Pancreas (tissue), 10 donors: Measurements from ENCODE around the gene GSTT4. TPM values are rescaled to one million over a fixed set of nuclear protein-coding genes. Genes with fewer than 3 reads are reported as not detected.

Experiments used
- ATAC-seq, 4 donors: fragments of 200-7000 bp; cut with Tn5 transposase; one replicate each; pipeline versions ENCODE4 v1.8.0 to v1.9.1; 2020; ENCODE audit warnings: mild to moderate bottlenecking in 4 of 4, moderate library complexity in 4 of 4
- DNase-seq, 6 donors: peaks; one replicate each; pipeline ENCODE4 v3.0.0-alpha.2; 2020
- FAIRE-seq: peaks from 2 replicates; lab custom pipeline; 2012; peaks lifted over from hg19 to GRCh38; lab: Jason Lieb, UNC
- H3K27ac ChIP-seq, 4 donors: fragments of 200-600 bp; sonication (generic); 1 replicate in 3 of 4; 2 replicates in 1 of 4; pipeline versions ENCODE4 v1.5.0 to v1.8.0; 2020
- H3K27me3 ChIP-seq, 4 donors: fragments of 200-600 bp; one replicate each; pipeline ENCODE4 v1.8.0; 2021
- H3K36me3 ChIP-seq, 3 donors: fragments of 200-600 bp; sonication (generic) in 1 of 3; one replicate each; pipeline versions ENCODE4 v1.5.0 to v1.8.0; 2020 to 2021
- H3K4me1 ChIP-seq, 3 donors: fragments of 200-600 bp; one replicate each; pipeline ENCODE4 v1.8.0; 2021
- H3K4me3 ChIP-seq, 4 donors: fragments of 200-600 bp; sonication (generic) in 2 of 4; one replicate each; pipeline versions ENCODE4 v1.5.0 to v1.8.0; 2020 to 2021
- H3K9me3 ChIP-seq, 4 donors: fragments of 200-600 bp; one replicate each; pipeline ENCODE4 v1.8.0; 2021
- WGBS, 2 donors: extraction: QIAGEN DNeasy Blood & Tissue Kit; methylation state at CpG; one replicate each; pipeline ENCODE4 v1.1.7; 2013; 5-methylcytosine and 5-hydroxymethylcytosine counted together
- intact Hi-C, 3 donors: fragments of 100-400 bp; cut with DNase I; formaldehyde crosslinking; loops; one replicate each; pipeline versions ENCODE4 v1.11.1 to v1.14.2; 2022
- polyA plus RNA-seq, 2 donors: library from polyadenylated mRNA; stranded (reverse); fragments of 200-250 nt; gene quantifications; one replicate each; pipeline ENCODE4 v1.2.3, GENCODE V29; 2013
- total RNA-seq, 6 donors: library from RNA; stranded (reverse); fragmentation: NEBNext Ultra II Directional in 4 of 6; extraction: Animal tissue kit (Norgen Biotek cat#: 25700) in 4 of 6; gene quantifications; one replicate each; pipeline versions ENCODE4 v1.2.1 to v1.2.4, GENCODE V29; 2021 to 2023
- TF ChIP-seq, protein P1 (sequence below), 4 donors: fragments of 200-600 bp; sonication (generic) in 3 of 4; IDR thresholded peaks; one replicate each; pipeline versions ENCODE4 v1.5.0 to v1.8.0; 2021; ENCODE audit warnings: antibody characterized with exemption in 4 of 4
- donor health status: healthy with polysubstance abuse.
- donor health status: DM: no; HTN: no; CAD: no; lungs with moderate emphysema.
- donor health status: DM: no; HTN: no; CAD: no.
- donor health status: control.
- donor health status: control.
- donor health status: Bipolar disorder and iron deficiency.
- donor health status: DM: yes; HTN: yes; CAD: no.
- donor health status: DM: no; HTN: no; CAD: no.
- donor health status: DM: no; HTN: no; CAD: no.
- donor health status: DM: yes; HTN: yes; CAD: no.

GSTT4 gene
- total and polyA plus RNA-seq, 8 donors, result not detected

DNA sequence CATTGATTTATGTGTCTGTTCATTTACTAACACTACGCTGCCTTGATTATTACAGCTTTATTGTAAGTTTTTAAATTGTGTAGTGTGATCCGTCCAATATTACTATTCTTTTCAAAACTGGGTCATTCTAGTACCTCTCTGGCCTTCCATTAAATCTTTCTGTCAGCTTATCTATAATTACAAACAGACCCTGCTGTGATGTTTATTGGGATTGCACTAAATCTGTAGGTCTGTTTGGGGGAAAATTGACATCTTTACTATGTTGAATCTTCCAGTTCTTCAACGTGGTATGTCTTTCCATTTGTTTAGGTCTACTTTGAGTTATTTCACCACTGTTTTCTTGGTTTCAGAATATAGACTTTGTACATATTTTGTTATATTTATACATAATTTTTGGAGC lies 21.5 kb upstream of the GSTT4 start:
- H3K27me3 ChIP-seq, result no peaks in the 10 kb centered on the region
- ATAC-seq (no peak), FAIRE-seq (no peak), DNase-seq (no peak)
- TF ChIP-seq, protein P1, sequence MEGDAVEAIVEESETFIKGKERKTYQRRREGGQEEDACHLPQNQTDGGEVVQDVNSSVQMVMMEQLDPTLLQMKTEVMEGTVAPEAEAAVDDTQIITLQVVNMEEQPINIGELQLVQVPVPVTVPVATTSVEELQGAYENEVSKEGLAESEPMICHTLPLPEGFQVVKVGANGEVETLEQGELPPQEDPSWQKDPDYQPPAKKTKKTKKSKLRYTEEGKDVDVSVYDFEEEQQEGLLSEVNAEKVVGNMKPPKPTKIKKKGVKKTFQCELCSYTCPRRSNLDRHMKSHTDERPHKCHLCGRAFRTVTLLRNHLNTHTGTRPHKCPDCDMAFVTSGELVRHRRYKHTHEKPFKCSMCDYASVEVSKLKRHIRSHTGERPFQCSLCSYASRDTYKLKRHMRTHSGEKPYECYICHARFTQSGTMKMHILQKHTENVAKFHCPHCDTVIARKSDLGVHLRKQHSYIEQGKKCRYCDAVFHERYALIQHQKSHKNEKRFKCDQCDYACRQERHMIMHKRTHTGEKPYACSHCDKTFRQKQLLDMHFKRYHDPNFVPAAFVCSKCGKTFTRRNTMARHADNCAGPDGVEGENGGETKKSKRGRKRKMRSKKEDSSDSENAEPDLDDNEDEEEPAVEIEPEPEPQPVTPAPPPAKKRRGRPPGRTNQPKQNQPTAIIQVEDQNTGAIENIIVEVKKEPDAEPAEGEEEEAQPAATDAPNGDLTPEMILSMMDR (IDR thresholded peaks at IDR 0.05), result no peak
- 89 to 90% methylated on average over 3 of the region's 3 CpGs for WGBS, 2 donors
- no peaks in the 10 kb centered on the region for H3K36me3 ChIP-seq
- no peaks in the 10 kb centered on the region for H3K9me3 ChIP-seq
- intact Hi-C loops, result no loop called here
- H3K27ac ChIP-seq, result no peak overlapping the region
- H3K4me1 ChIP-seq, result no peaks in the 10 kb centered on the region
- H3K4me3 ChIP-seq, result no peak overlapping the region

DNA sequence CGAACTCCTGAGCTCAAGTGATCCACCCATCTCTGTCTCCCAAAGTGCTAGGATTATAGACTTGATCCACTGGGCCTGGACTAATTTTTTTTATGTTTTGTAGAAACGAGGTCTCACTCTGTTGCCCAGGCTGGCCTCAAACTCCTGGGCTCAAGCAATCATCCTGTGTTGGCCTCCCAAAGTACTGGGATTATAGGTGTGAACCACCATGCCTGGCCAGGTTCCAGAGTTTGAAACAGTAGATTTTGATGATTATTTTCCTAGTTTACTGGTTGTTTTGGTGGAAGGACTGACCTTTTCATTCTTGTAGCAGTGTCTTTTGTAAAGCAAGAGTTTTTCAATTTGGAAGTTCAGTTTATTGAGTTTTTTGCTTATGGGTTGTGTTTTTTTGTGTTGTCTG lies 20.8 kb upstream of the GSTT4 start:
- Histone ChIP-seq H3K4me1 (no peaks in the 10 kb centered on the region), H3K4me3 (no peak overlapping the region), H3K27me3 (no peaks in the 10 kb centered on the region), H3K36me3 (no peaks in the 10 kb centered on the region), H3K9me3 (no peaks in the 10 kb centered on the region), H3K27ac (no peak overlapping the region)
- FAIRE-seq, result no peak
- no peak for ATAC-seq
- DNase-seq, result no peak
- WGBS, 2 donors, result 81 to 85% methylated on average over 2 of the region's 2 CpGs
- TF ChIP-seq, protein P1 (IDR thresholded peaks at IDR 0.05), result no peak
- intact Hi-C loops, result no loop called here

DNA sequence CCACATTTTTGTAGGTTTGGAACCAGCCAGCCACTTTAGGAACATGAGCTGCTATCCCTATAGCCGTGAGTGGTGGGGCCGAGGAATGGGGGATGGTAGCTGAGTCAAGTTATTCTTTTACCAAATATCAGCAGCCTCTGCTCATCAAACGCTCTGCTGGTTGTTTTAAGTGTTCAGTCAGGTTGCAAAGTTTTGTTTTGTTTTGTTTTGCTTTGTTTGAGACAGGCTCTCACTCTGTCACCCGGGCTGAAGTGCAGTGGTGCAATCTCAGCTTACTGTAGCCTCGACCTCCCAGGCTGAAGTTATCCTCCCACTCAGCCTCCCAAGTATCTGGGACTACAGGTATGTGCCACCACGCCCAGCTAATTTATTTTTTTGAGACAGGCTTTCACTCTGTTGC lies 20.2 kb upstream of the GSTT4 start:
- intact Hi-C loops, result no loop called here
- 86% methylated on average over 6 of the region's 6 CpGs for WGBS, 2 donors
- FAIRE-seq, result no peak
- H3K4me3 ChIP-seq, result no peak overlapping the region
- H3K9me3 ChIP-seq, result no peaks in the 10 kb centered on the region
- TF ChIP-seq, protein P1 (IDR thresholded peaks at IDR 0.05), result no peak
- H3K27ac ChIP-seq, result no peak overlapping the region
- no peaks in the 10 kb centered on the region for H3K27me3 ChIP-seq
- H3K36me3 ChIP-seq, result no peaks in the 10 kb centered on the region
- no peaks in the 10 kb centered on the region for H3K4me1 ChIP-seq
- no peak for ATAC-seq
- no peak for DNase-seq

DNA sequence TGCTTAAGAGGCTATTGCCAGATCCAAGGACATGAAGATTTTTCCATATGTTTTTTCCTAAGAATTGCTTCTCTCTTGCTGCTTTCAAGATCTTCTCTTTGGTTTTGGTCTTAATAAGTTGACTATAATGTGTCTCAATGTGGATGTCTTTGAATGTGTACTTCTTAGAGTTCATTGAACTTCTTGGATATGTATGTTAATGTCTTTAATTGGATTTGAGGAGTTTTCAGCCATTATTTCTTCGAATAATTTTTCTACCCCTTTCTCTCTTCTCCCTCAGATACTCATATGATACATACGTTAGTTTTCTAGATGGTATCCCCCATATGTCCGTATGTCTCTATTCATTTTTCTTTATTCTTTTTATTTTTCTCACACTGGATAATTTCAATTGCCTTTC lies 19.1 kb upstream of the GSTT4 start:
- ATAC-seq, result no peak
- WGBS, 2 donors, result 96 to 98% methylated on average over 3 of the region's 3 CpGs
- Histone ChIP-seq H3K4me3 (no peak overlapping the region), H3K27ac (no peak overlapping the region), H3K27me3 (no peaks in the 10 kb centered on the region), H3K9me3 (no peaks in the 10 kb centered on the region), H3K36me3 (no peaks in the 10 kb centered on the region), H3K4me1 (no peaks in the 10 kb centered on the region)
- DNase-seq, result no peak
- TF ChIP-seq, protein P1 (IDR thresholded peaks at IDR 0.05), result no peak
- intact Hi-C loops, result no loop called here
- no peak for FAIRE-seq

DNA sequence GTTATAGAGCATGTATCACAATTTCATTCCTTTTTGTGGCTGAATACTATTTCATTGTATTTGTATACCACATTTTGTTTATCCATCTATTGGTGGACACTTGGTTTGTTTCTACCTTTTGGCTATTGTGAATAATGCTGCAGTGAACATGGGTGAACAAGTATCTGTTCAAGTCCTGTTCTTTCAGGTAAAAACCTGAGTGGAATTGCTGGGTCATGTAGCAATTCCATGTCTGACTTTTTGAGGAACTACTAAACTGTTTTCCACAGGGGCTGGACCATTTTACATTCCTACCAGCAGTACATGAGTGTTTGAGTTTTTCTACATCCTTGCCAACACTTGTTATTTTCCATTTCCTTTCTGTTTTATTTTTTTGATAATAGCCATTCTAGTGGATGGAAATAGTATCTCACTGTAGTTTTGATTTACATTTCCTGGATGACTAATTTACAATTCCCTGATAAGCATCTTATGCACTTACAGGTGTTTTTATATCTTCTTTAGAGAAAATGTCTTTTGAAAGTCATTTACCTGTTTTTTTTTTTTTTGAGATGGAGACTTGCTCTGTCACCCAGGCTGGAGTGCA lies 18.0 kb upstream of the GSTT4 start:
- TF ChIP-seq, protein P1 (IDR thresholded peaks at IDR 0.05), result no peak
- intact Hi-C loops, result no loop called here
- DNase-seq (no peak), ATAC-seq (no peak), FAIRE-seq (no peak)
- no peaks in the 10 kb centered on the region for H3K27me3 ChIP-seq
- no peak overlapping the region for H3K27ac ChIP-seq
- no peak overlapping the region for H3K4me3 ChIP-seq
- no peaks in the 10 kb centered on the region for H3K4me1 ChIP-seq
- no peaks in the 10 kb centered on the region for H3K36me3 ChIP-seq
- no peaks in the 10 kb centered on the region for H3K9me3 ChIP-seq
